HepG2 (cell line): ENCODE data around the gene ATP23. TPM values are rescaled to one million over a fixed set of nuclear protein-coding genes. Genes with fewer than 3 reads are reported as not detected.

ENCODE experiments used
- ATAC-seq: fragments of 200-7000 bp; cut with Tn5 transposase; 3 replicates; pipeline ENCODE4 v1.9.1; 2020; ENCODE audit warnings: mild to moderate bottlenecking, moderate library complexity
- BruUV-seq: library from RNA; stranded (reverse); fragments of 400-500 nt; replicated peaks from 2 replicates; lab custom pipeline; 2021; lab: Mats Ljungman, UMichigan
- CTCF ChIA-PET: fragments of 300-600 bp; formaldehyde crosslinking; extraction: SDS; loops from one replicate; lab custom pipeline; 2021; ENCODE audit warnings: low total read pairs, inconsistent platforms, low intra/inter-chr PET ratio; lab: Yijun Ruan, JAX
- POLR2A ChIA-PET: fragments of 350-600 bp; sonication (Branson Sonifier 250); formaldehyde crosslinking; loops from one replicate; lab custom pipeline; 2020; ENCODE audit warnings: antibody characterized with exemption, inconsistent platforms; lab: Yijun Ruan, JAX
- DNase-seq: peaks from one replicate; pipeline ENCODE4 v3.0.0-alpha.2; 2015; ENCODE audit warnings: low spot score
- FAIRE-seq: peaks from 3 replicates; lab custom pipeline; 2011; peaks lifted over from hg19 to GRCh38; lab: Jason Lieb, UNC
- H2AFZ ChIP-seq: one replicate; pipeline ENCODE4 v1.6.1; 2011; ENCODE audit warnings: low read length, inconsistent platforms
- H3K27ac ChIP-seq: fragments of 300-600 bp; 3 replicates; pipeline ENCODE4 v1.8.0; 2011; ENCODE audit warnings: mixed run types, mild to moderate bottlenecking, mixed read lengths, low read length, inconsistent platforms; ENCODE audit not compliant: insufficient read depth; ENCODE audit errors: extremely low read length
- H3K27me3 ChIP-seq, 2 experiments: fragments of 200-600 bp in 1 of 2; 2 replicates in 1 of 2; 3 replicates in 1 of 2; pipeline versions ENCODE4 v1.6.0 to v1.8.0; 2011; ENCODE audit warnings: low read length in 2 of 2, mild to moderate bottlenecking in 2 of 2, moderate library complexity in 2 of 2, inconsistent platforms in 1 of 2; ENCODE audit not compliant: insufficient read depth in 2 of 2, control insufficient read depth in 1 of 2
- H3K36me3 ChIP-seq, 2 experiments: fragments of 200-600 bp in 1 of 2; replicated peaks in 1 of 2; 2 replicates in 1 of 2; 3 replicates in 1 of 2; pipeline versions ENCODE4 v1.5.1 to v1.8.0; 2011; ENCODE audit warnings: low read length in 2 of 2, inconsistent platforms in 1 of 2; ENCODE audit not compliant: insufficient read depth in 2 of 2, control insufficient read depth in 1 of 2
- H3K4me1 ChIP-seq: 2 replicates; pipeline ENCODE4 v1.5.1; 2012; ENCODE audit warnings: low read length, inconsistent platforms; ENCODE audit not compliant: insufficient read depth
- H3K4me2 ChIP-seq: 2 replicates; pipeline ENCODE4 v1.6.0; 2011; ENCODE audit warnings: low read depth, low read length, inconsistent platforms
- H3K4me3 ChIP-seq, 3 experiments: fragments of 200-600 bp in 1 of 3; sonication (generic), shearing (Covaris generic) in 1 of 3; replicated peaks in 1 of 3; 2 replicates each; pipeline ENCODE4 v1.5.1; 2011 to 2016; ENCODE audit warnings: low read length in 3 of 3, inconsistent platforms in 2 of 3, low read depth in 2 of 3, mild to moderate bottlenecking in 2 of 3, control low read depth in 1 of 3, mixed read lengths in 1 of 3; ENCODE audit not compliant: insufficient read depth in 1 of 3
- H3K79me2 ChIP-seq: one replicate; pipeline ENCODE4 v1.6.1; 2011; ENCODE audit warnings: low read length, inconsistent platforms; ENCODE audit not compliant: insufficient read depth
- H3K9ac ChIP-seq: 2 replicates; pipeline ENCODE4 v1.6.0; 2011; ENCODE audit warnings: mild to moderate bottlenecking, low read depth, low read length, inconsistent platforms; ENCODE audit not compliant: insufficient read depth
- H3K9me3 ChIP-seq: 2 replicates; pipeline ENCODE4 v1.5.1; 2012; ENCODE audit warnings: mild to moderate bottlenecking, low read length
- H4K20me1 ChIP-seq: 2 replicates; pipeline ENCODE4 v1.6.0; 2011; ENCODE audit warnings: inconsistent platforms, mild to moderate bottlenecking, low read length, moderate library complexity; ENCODE audit not compliant: insufficient read depth
- CTCF ChIP-seq: sonication (generic); formaldehyde crosslinking; IDR thresholded peaks from 2 replicates; pipeline ENCODE4 v1.5.0; 2020; ENCODE audit warnings: mild to moderate bottlenecking, missing genetic modification reagents, moderate library complexity
- SMC3 ChIP-seq: IDR thresholded peaks from 2 replicates; pipeline ENCODE4 v1.6.1; 2011; ENCODE audit warnings: low read length, improper control_type of control experiment
- SRSF9 ChIP-seq: fragments of 200-400 bp; formaldehyde crosslinking; IDR thresholded peaks from 2 replicates; pipeline ENCODE4 v1.6.1; 2018; ENCODE audit warnings: borderline replicate concordance, mild to moderate bottlenecking, low read depth, low read length; ENCODE audit not compliant: insufficient read depth, poor library complexity, severe bottlenecking
- STAG1 ChIP-seq: sonication (generic); formaldehyde crosslinking; IDR thresholded peaks from 2 replicates; pipeline ENCODE4 v1.4.0; 2020; ENCODE audit warnings: missing genetic modification reagents
- XBP1 ChIP-seq: sonication (generic); formaldehyde crosslinking; IDR thresholded peaks from 2 replicates; pipeline ENCODE4 v1.5.0; 2020; ENCODE audit warnings: missing genetic modification reagents
- ZFYVE20 ChIP-seq: sonication (generic); formaldehyde crosslinking; IDR thresholded peaks from 2 replicates; pipeline ENCODE4 v1.8.0; 2023; ENCODE audit warnings: low read depth, mild to moderate bottlenecking, moderate library complexity, missing genetic modification reagents, borderline replicate concordance
- ZNF280D ChIP-seq: sonication (generic); formaldehyde crosslinking; IDR thresholded peaks from 2 replicates; pipeline ENCODE4 v1.5.1; 2020; ENCODE audit warnings: mild to moderate bottlenecking, missing genetic modification reagents
- ZNF362 ChIP-seq: sonication (generic); formaldehyde crosslinking; IDR thresholded peaks from 2 replicates; pipeline ENCODE4 v1.4.0; 2020; ENCODE audit warnings: missing genetic modification reagents, mild to moderate bottlenecking, borderline replicate concordance
- ZNF678 ChIP-seq: sonication (generic); formaldehyde crosslinking; IDR thresholded peaks from 2 replicates; pipeline ENCODE4 v1.4.0; 2020; ENCODE audit warnings: mild to moderate bottlenecking, missing genetic modification reagents
- ZNF879 ChIP-seq: sonication (generic); formaldehyde crosslinking; IDR thresholded peaks from 2 replicates; pipeline ENCODE4 v1.8.1; 2023; ENCODE audit warnings: missing genetic modification reagents
- WGBS: methylation state at CpG from one replicate; pipeline ENCODE4 v1.1.6; 2017; ENCODE audit warnings: low lambda C conversion rate; 5-methylcytosine and 5-hydroxymethylcytosine counted together
- in situ Hi-C: cut with HindIII; loops from 2 replicates; pipeline ENCODE4 v1.10.0; 2017; ENCODE audit warnings: low pct_unique_long_range_greater_than_20kb; ENCODE audit not compliant: extremely low pct_ligation_motif_present
- intact Hi-C: fragments of 100-400 bp; cut with micrococcal nuclease; formaldehyde crosslinking; loops from one replicate; pipeline ENCODE4 v1.10.0; 2022; ENCODE audit not compliant: unreplicated experiment
- polyA plus RNA-seq, 8 experiments: library from polyadenylated mRNA; depleted of rRNA in 3 of 8; stranded (reverse) in 7 of 8; unstranded in 1 of 8; fragments of >200 nt; fragmentation: Illumina TruSeq in 4 of 8; extraction: Trizol in 4 of 8; gene quantifications; 2 replicates each; pipeline versions ENCODE4 v1.2.1 to v1.2.3, GENCODE V29; 2011 to 2016; ENCODE audit warnings: low read depth in 4 of 8, missing spikeins in 1 of 8, mixed read lengths in 1 of 8; ENCODE audit not compliant: insufficient read depth in 1 of 8
- total RNA-seq, 5 experiments: library from RNA; depleted of rRNA; stranded (reverse); fragments of >200 nt; fragmentation: Illumina TruSeq; extraction: Trizol; gene quantifications; 2 replicates each; pipeline ENCODE4 v1.2.3, GENCODE V29; 2016; ENCODE audit warnings: low read depth in 1 of 5

Gene ATP23
- total and polyA plus RNA-seq, 2 of the 13 experiments (the other 11 are each of a cell fraction or from before 2014, with no cell fraction given), result 12.1 to 14.7 TPM

GRCh38 chr12:57983146-57983857, 41.9 kb downstream of the ATP23 start:
- Histone ChIP-seq H3K27ac (no peak overlapping the region), H3K4me1 (no peaks in the 10 kb centered on the region), H3K36me3 (no peaks in the 10 kb centered on the region), H2AFZ (no peak overlapping the region), H4K20me1 (no peaks in the 10 kb centered on the region), H3K9ac (no peak overlapping the region), H3K4me2 (no peak overlapping the region), H3K27me3 (peaks cover 0 to 8% of the 10 kb centered on the region in 2 experiments; a peak in 1 of 5 replicates), H3K79me2 (no peaks in the 10 kb centered on the region), H3K9me3 (no peaks in the 10 kb centered on the region), H3K4me3 (no peak overlapping the region)
- TF ChIP-seq ZNF280D (CRISPR knock-in tag) (no peak), SRSF9 (no peak), XBP1 (CRISPR knock-in tag) (no peak), ZNF879 (CRISPR knock-in tag) (no peak), STAG1 (CRISPR knock-in tag) (peak; percentile 75), ZNF678 (CRISPR knock-in tag) (no peak), CTCF (CRISPR knock-in tag) (peak; percentile 64), ZFYVE20 (CRISPR knock-in tag) (no peak), SMC3 (peak; percentile 64), ZNF362 (CRISPR knock-in tag) (peak; percentile 70; the same call in 1 of the 2 replicates)
- in situ Hi-C loops, result loop anchor here (25.0 kb wide), 2 partner anchors 454 to 1179 kb away; no protein-coding TSS in a partner anchor
- WGBS, result under 1% methylated on average over 6 of the region's 6 CpGs
- no peak for ATAC-seq
- FAIRE-seq, result no peak
- BruUV-seq, result no TSS peak
- intact Hi-C loops, result loop anchor here (1.0 kb wide), 1 partner anchor 1167 kb away; no protein-coding TSS in a partner anchor
- DNase-seq, result peak; percentile 12
- ChIA-PET POLR2A (no interaction called here), CTCF (interaction anchor here (2.3 kb wide), 1 partner anchor 1167 kb away, joined by 17 read pairs; no protein-coding TSS in a partner anchor)
